Endothelial cell of umbilical vein (primary cell): ENCODE data around the gene BUB3. TPM values are rescaled to one million over a fixed set of nuclear protein-coding genes. Genes with fewer than 3 reads are reported as not detected.

Experiments
- BruUV-seq: library from RNA; stranded (reverse); fragments of 400-500 nt; replicated peaks from 2 replicates; lab custom pipeline; 2021; lab: Mats Ljungman, UMichigan
- CTCF ChIA-PET: fragments of 300-600, 350-600 bp; sonication (Branson Sonifier 250); formaldehyde crosslinking; loops from one replicate; lab custom pipeline; 2021; ENCODE audit warnings: antibody characterized with exemption, inconsistent platforms; lab: Charles Lee
- POLR2A ChIA-PET: fragments of 300-600, 350-600 bp; sonication (Branson Sonifier 250); formaldehyde crosslinking; loops from one replicate; lab custom pipeline; 2021; ENCODE audit warnings: antibody characterized with exemption, inconsistent platforms; lab: Charles Lee
- DNase-seq: peaks from one replicate; pipeline ENCODE4 v3.0.0-alpha.2; 2011; ENCODE audit warnings: low read depth, low spot score
- FAIRE-seq: peaks from 2 replicates; lab custom pipeline; 2011; peaks lifted over from hg19 to GRCh38; lab: Jason Lieb, UNC
- H2AFZ ChIP-seq: 2 replicates; pipeline ENCODE4 v1.6.0; 2012; ENCODE audit warnings: low read depth, low read length, control low read depth, inconsistent platforms
- H3K27ac ChIP-seq: 2 replicates; pipeline ENCODE4 v1.5.1; 2011; ENCODE audit warnings: low read depth, mild to moderate bottlenecking, control low read depth, low read length, moderate library complexity; ENCODE audit not compliant: insufficient read depth
- H3K27me3 ChIP-seq, 2 experiments: 2 replicates each; pipeline versions ENCODE4 v1.6.0 to v1.6.1; 2011; ENCODE audit warnings: low read length in 2 of 2, mixed read lengths in 1 of 2; ENCODE audit not compliant: control insufficient read depth in 2 of 2, insufficient read depth in 2 of 2
- H3K36me3 ChIP-seq, 2 experiments: 2 replicates in 1 of 2; 3 replicates in 1 of 2; pipeline ENCODE4 v1.5.1; 2011; ENCODE audit warnings: low read length in 2 of 2, mild to moderate bottlenecking in 1 of 2, moderate library complexity in 1 of 2; ENCODE audit not compliant: control insufficient read depth in 2 of 2, insufficient read depth in 2 of 2; ENCODE audit errors: extremely low read depth in 1 of 2
- H3K4me1 ChIP-seq: 3 replicates; pipeline ENCODE4 v1.5.1; 2011; ENCODE audit warnings: mild to moderate bottlenecking, low read length; ENCODE audit not compliant: control insufficient read depth, insufficient read depth; ENCODE audit errors: extremely low read depth
- H3K4me2 ChIP-seq: 2 replicates; pipeline ENCODE4 v1.6.1; 2011; ENCODE audit warnings: low read length, control low read depth, mixed read lengths; ENCODE audit not compliant: insufficient read depth
- H3K4me3 ChIP-seq, 3 experiments: fragments of 200-600 bp in 1 of 3; sonication (generic), shearing (Covaris generic) in 1 of 3; replicated peaks in 1 of 3; 2 replicates each; pipeline ENCODE4 v1.5.1; 2011 to 2016; ENCODE audit warnings: control low read depth in 3 of 3, low read length in 3 of 3, mild to moderate bottlenecking in 2 of 3, inconsistent platforms in 1 of 3, low read depth in 1 of 3, moderate library complexity in 1 of 3; ENCODE audit not compliant: insufficient read depth in 1 of 3
- H3K79me2 ChIP-seq: 2 replicates; pipeline ENCODE4 v1.6.0; 2012; ENCODE audit warnings: low read length, inconsistent platforms; ENCODE audit not compliant: control insufficient read depth, insufficient read depth
- H3K9ac ChIP-seq: replicated peaks from 2 replicates; pipeline ENCODE3; 2011; ENCODE audit warnings: low read length, control low read depth; ENCODE audit not compliant: insufficient read depth; ENCODE audit errors: extremely low read depth
- H3K9me1 ChIP-seq: replicated peaks from 3 replicates; pipeline ENCODE4 v1.6.0; 2011; ENCODE audit warnings: mild to moderate bottlenecking, low read length; ENCODE audit not compliant: control insufficient read depth, insufficient read depth; ENCODE audit errors: extremely low read depth
- H3K9me3 ChIP-seq: replicated peaks from 2 replicates; pipeline ENCODE4 v1.5.1; 2012; ENCODE audit warnings: low read length, inconsistent platforms; ENCODE audit not compliant: control insufficient read depth, insufficient read depth
- H4K20me1 ChIP-seq: replicated peaks from 2 replicates; pipeline ENCODE3; 2011; ENCODE audit warnings: mild to moderate bottlenecking, low read length; ENCODE audit not compliant: control insufficient read depth, insufficient read depth; ENCODE audit errors: extremely low read depth
- EZH2 ChIP-seq: IDR thresholded peaks from 2 replicates; pipeline ENCODE4 v1.6.1; 2012; ENCODE audit warnings: borderline replicate concordance, low read depth, mild to moderate bottlenecking, moderate library complexity, low read length, inconsistent platforms; ENCODE audit not compliant: severe bottlenecking
- GATA2 ChIP-seq: IDR thresholded peaks from 2 replicates; pipeline ENCODE4 v1.7.0; 2011; ENCODE audit warnings: low read depth, mild to moderate bottlenecking, moderate library complexity, mixed read lengths, low read length; ENCODE audit not compliant: insufficient read length, insufficient read depth
- POLR2A ChIP-seq: IDR thresholded peaks from 2 replicates; pipeline ENCODE4 v1.6.1; 2012; ENCODE audit warnings: low read depth, mild to moderate bottlenecking, control low read depth, low read length
- dilution Hi-C: fragments of 300-500 bp; cut with MboI; formaldehyde crosslinking; loops from one replicate; pipeline ENCODE4 v1.15.0; 2019; ENCODE audit warnings: low sequenced_read_pairs; ENCODE audit not compliant: extremely low pct_ligation_motif_present
- intact Hi-C: fragments of 100-400 bp; cut with micrococcal nuclease; formaldehyde crosslinking; loops from one replicate; pipeline ENCODE4 v1.10.0; 2022
- polyA plus RNA-seq, 4 experiments: library from polyadenylated mRNA; depleted of rRNA in 3 of 4; stranded (reverse) in 3 of 4; unstranded in 1 of 4; fragments of >200 nt; gene quantifications; 2 replicates each; pipeline versions ENCODE4 v1.2.1 to v1.2.3, GENCODE V29; 2011 to 2012; ENCODE audit warnings: missing spikeins in 1 of 4
- total RNA-seq: library from RNA; stranded (reverse); gene quantifications from 2 replicates; pipeline ENCODE4 v1.2.3, GENCODE V29; 2021
- TF ChIP-seq, protein P1 (sequence below): IDR thresholded peaks from 2 replicates; pipeline ENCODE4 v1.6.1; 2011; ENCODE audit not compliant: insufficient read depth, insufficient read length

The BUB3 gene
- total and polyA plus RNA-seq, 2 donors (not counting 3 experiments of a cell fraction or from before 2014, with no cell fraction given): 156 to 193 TPM

DNA sequence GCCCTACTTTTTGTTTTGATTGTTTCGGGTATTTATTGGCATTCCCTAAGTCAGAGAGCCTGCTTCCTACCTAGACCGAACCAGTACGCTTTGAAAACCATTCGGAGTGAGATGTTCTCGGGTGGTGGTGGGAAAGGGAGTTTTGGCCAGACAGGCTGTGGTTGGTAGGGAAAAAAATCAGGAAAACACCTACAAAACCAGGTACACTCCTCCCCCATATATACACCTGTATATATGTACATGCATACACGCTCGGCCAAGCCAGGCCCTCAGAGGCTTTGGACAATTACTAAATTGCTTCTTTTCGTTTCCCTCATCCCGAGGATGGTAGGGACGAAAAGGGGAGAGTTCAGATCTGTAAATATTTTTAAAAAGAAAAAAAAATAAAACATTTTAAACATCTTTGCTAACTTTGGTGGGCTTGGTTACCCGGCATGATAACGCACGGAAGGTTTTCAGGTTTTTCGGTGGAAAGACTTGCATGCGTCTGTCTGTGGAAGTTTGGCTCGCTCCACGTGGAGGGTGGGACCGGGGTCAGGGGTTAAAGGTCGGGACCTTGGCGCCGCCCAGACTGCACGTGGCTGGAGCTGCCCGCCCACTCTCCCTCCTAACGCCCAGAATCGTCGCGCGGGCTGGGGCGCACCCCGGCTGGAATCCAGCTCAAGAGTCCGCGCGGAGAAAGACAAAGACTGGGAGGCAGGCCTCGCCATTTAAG is 3.8 kb upstream of the BUB3 start:
- H3K4me1 ChIP-seq: peaks cover 11% of the 10 kb centered on the region
- no TSS peak for BruUV-seq
- no peaks in the 10 kb centered on the region for H3K9me3 ChIP-seq
- H3K9me1 ChIP-seq: no peaks in the 10 kb centered on the region
- H3K4me2 ChIP-seq: peak overlapping the region; percentile 32
- no peaks in the 10 kb centered on the region for H3K36me3 ChIP-seq
- H2AFZ ChIP-seq: no peak overlapping the region
- peaks cover 67 to 79% of the 10 kb centered on the region in 2 experiments for H3K27me3 ChIP-seq
- intact Hi-C loops: loop anchor here (5.0 to 10.0 kb wide), 2 partner anchors 298 to 1006 kb away; no protein-coding TSS in a partner anchor
- no peak overlapping the region for H3K27ac ChIP-seq
- peaks cover 12% of the 10 kb centered on the region for H3K79me2 ChIP-seq
- ChIA-PET POLR2A (no interaction called here), CTCF (interaction anchor here (0.5 to 3.1 kb wide), 4 partner anchors 8 to 926 kb away, joined by 3 to 20 read pairs (median 8); no protein-coding TSS in a partner anchor)
- no peaks in the 10 kb centered on the region for H4K20me1 ChIP-seq
- TF ChIP-seq EZH2 (no peak), POLR2A (no peak), GATA2 (no peak)
- TF ChIP-seq, protein P1, sequence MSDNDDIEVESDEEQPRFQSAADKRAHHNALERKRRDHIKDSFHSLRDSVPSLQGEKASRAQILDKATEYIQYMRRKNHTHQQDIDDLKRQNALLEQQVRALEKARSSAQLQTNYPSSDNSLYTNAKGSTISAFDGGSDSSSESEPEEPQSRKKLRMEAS: no peak
- no peak overlapping the region for H3K9ac ChIP-seq
- no peak for FAIRE-seq
- no peak for DNase-seq
- dilution Hi-C loops: no loop called here
- no peak overlapping the region for H3K4me3 ChIP-seq

DNA sequence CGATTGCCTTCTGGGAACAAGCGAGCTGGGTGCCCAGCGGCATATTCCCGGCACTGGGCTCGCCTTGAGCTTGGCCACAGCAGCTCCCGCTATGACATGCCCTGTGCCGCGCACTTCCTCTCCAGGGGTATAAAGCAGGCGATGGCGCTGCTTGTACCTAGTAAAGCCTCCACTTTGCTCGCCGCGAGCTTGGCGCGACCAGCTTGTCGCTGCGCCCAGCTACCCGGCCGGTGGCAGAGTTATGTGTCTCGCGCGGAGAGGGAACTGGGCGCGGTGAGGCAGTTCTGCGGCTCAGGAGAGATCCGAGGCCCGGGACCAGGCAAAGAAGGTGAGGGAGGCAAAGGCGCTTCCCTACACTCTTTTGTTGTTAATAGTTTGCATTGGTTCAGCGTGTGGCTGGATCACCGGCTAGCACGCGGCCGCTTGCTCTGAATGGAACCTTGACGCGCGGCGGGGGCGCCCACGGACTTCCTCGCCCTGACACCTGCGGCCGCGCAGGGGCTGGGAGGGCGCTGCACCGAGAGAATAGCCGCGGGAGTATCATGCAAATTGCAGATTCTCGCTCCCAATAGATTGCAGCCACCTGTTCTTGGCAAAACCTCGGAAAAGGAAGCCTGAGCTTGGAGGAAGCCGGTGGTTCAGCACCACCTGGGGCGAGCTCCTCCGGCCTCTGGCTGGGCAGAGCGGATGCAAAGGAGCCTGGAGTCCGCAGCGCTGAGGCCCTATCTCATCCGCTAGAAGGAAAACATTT is 3.0 kb upstream of the BUB3 start:
- POLR2A ChIA-PET: no interaction called here
- FAIRE-seq: no peak

More for the DNA sequence above, 3.0 kb upstream of the BUB3 start:
- Histone ChIP-seq H3K9me1 (no peaks in the 10 kb centered on the region), H3K4me1 (peaks cover 18% of the 10 kb centered on the region), H3K9me3 (no peaks in the 10 kb centered on the region), H4K20me1 (no peaks in the 10 kb centered on the region), H3K36me3 (no peaks in the 10 kb centered on the region), H3K27me3 (peaks cover 60 to 71% of the 10 kb centered on the region in 2 experiments), H3K27ac (no peak overlapping the region), H2AFZ (no peak overlapping the region), H3K9ac (no peak overlapping the region), H3K4me2 (no peak overlapping the region), H3K79me2 (peaks cover 19% of the 10 kb centered on the region), H3K4me3 (no peak overlapping the region)
- BruUV-seq: no TSS peak
- intact Hi-C loops: loop anchor here (5.0 to 10.0 kb wide), 2 partner anchors 299 to 1006 kb away; no protein-coding TSS in a partner anchor
- dilution Hi-C loops: no loop called here
- peak; percentile 96 for TF ChIP-seq EZH2
- TF ChIP-seq, protein P1: no peak
- peak; percentile 29 for DNase-seq
- CTCF ChIA-PET: interaction anchor here (0.5 to 3.1 kb wide), 3 partner anchors 9 to 17 kb away, joined by 3 to 20 read pairs (median 12); no protein-coding TSS in a partner anchor
